CD1c-positive myeloid dendritic cell (primary cell): ENCODE results near the gene ADAMTS13.
A peak's percentile ranks its signal among the peaks of the same experiment; 100 is the strongest.

Source experiments
- DNase-seq: peaks from one replicate; pipeline ENCODE4 v3.0.0-alpha.2; 2016; ENCODE audit errors: extremely low spot score

The ADAMTS13 gene

DNA sequence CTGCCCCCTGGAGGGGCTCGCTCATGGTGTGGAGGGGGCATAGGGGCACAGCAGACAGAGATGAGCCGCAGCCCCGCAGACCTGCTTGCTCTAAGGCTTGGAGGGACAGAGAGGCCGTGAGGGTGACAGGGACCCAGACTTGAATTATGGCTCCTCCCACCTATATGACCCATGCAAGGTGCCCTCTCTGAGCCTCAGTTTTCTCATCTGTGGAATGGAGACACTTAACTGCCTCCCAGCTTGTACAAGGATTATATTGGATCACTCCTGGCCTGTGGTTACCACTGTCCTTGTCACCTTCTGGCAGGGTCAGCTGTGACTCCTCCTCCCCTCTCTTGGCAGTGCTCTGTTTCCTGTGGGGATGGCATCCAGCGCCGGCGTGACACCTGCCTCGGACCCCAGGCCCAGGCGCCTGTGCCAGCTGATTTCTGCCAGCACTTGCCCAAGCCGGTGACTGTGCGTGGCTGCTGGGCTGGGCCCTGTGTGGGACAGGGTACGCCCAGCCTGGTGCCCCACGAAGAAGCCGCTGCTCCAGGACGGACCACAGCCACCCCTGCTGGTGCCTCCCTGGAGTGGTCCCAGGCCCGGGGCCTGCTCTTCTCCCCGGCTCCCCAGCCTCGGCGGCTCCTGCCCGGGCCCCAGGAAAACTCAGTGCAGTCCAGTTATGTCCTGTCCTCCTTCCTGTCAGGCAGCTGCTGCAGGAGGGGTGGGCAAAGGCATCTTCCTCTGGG lies 32.9 kb downstream of the ADAMTS13 start:
- no peak for DNase-seq

GRCh38 chr9:133455936-133456335 lies 33.8 kb downstream of the ADAMTS13 start:
- DNase-seq = no peak

DNA sequence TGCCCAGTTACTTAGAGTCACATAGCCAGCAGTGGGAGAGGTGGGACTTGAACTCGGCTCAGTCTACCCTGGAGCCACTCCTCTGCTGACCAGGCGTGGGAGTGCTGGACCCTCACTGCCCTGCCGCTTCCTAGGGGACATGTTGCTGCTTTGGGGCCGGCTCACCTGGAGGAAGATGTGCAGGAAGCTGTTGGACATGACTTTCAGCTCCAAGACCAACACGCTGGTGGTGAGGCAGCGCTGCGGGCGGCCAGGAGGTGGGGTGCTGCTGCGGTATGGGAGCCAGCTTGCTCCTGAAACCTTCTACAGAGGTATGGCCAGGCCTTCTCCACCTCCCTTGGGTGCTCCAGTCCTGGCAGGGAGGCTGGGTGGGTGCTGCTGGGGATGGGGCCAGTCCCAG lies 34.2 kb downstream of the ADAMTS13 start:
- DNase-seq = no peak

- DNase-seq = no peak
These were observed 35.1 kb downstream of the ADAMTS13 start for GRCh38 chr9:133457233-133457632.

DNA sequence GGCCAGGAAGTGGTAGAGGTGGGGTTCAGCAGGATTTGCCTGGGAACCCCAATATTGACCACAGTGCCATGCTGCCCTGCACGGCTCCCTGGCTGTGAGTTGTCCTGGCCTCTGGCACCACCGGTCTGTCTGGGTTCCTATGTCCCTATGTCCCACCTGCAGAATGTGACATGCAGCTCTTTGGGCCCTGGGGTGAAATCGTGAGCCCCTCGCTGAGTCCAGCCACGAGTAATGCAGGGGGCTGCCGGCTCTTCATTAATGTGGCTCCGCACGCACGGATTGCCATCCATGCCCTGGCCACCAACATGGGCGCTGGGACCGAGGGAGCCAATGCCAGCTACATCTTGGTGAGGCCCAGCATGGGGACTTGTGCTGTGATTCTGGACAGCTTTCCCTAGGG lies 35.6 kb downstream of the ADAMTS13 start:
- DNase-seq = no peak

DNA sequence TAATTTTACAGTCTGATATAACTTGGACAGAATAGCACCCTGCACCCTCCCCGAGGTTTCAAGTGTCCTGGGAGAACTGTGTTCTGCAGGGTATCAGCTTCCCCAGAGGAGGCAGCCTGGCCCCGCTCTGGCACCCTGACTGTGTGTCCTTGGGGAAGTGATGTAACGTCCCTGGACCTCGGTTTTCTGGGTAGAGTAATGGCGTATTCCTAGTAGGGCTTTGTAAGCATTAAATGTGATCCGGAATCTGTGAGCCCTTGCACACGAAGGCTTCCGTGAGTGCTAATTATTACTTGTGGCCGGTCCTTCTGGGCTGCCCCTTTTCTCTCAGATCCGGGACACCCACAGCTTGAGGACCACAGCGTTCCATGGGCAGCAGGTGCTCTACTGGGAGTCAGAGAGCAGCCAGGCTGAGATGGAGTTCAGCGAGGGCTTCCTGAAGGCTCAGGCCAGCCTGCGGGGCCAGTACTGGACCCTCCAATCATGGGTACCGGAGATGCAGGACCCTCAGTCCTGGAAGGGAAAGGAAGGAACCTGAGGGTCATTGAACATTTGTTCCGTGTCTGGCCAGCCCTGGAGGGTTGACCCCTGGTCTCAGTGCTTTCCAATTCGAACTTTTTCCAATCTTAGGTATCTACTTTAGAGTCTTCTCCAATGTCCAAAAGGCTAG lies 36.6 kb downstream of the ADAMTS13 start:
- DNase-seq = peak; percentile 59

GRCh38 chr9:133459476-133460404 lies 37.6 kb downstream of the ADAMTS13 start, which contains the start of gene CACFD1:
TSS of gene CACFD1 (plus strand) at chr9:133459978. CDS start at chr9:133460067, 89 bp downstream.
- peak; percentile 94 for DNase-seq

GRCh38 chr9:133460405-133461175 lies 38.4 kb downstream of the ADAMTS13 start:
- DNase-seq = peak; percentile 30

DNA sequence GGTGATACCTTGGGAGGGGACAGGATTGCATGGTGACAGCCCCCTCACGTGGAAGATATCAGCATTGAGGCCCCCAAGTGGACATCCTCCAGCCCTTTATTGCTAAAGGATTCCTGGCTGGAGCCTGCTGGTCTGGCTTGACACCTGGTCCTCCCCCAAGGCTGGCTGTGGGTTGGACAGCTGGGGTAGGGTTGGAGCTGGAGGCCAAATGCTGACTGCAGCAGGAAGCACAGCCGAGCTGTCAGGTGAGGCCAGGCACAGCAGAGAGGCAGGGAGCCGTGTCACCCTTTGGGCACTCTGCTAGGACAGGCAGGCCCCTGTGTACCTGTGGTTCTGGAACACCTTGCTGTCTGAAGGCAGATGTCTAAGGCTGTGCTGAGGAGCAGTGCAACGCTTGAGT lies 39.8 kb downstream of the ADAMTS13 start:
- DNase-seq = no peak

GRCh38 chr9:133463234-133463863 lies 41.2 kb downstream of the ADAMTS13 start:
- no peak for DNase-seq

DNA sequence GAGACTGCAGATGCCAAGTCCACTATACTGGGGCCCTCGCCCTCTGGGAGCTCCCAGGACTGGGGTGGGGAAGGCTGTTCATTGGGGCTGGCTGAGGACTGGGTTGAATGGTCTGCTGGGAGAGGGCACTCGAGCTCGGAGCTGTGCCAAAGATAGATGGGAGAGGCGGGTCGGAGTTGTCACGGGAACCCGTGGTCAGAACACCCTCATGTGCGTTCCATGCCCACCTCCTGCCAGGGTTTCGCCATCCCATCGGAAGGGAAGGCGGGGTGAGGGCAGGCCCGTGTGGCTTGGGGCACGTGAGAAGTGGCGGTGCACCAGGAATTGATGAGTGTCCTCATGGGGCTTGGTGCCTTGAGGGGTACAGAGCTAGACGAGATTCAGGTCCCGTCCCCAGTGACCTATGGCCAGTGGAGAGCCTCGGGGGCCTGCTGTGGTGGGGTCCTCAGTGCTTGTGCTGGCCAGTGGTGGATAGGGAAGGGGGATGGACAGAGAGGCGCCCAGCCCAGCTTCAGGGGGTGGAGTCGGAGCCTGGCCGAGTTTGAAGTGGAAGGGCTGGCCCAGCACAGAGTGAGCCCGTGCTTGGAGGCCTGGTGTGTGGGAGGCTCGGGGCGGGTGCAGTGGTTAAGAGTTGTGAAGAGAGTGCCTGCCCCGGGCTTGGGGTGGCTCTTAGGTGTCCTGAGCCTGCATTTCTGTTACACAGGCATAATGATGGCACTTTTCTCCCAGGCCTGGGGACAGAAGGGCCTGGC lies 41.9 kb downstream of the ADAMTS13 start:
- DNase-seq = no peak

DNA sequence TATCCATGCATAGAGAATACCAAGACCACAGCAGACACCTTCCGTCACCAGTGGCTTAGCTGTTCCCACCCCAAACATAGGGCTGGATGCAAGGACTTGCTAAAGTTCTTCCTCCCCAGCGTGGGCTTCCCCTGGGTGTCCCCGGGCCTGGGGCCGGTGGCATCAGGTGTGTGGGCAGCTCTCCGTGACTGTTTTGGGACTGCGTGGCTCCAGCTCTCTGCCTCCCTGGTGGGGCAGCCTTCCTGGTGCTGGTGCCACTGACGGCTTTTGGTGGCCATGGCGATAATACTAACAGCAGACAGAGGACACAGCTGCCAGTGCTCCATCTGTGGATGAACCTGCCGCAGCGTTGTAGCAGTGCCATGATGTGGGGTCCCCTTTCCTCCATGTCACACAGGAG lies 42.5 kb downstream of the ADAMTS13 start:
- no peak for DNase-seq

DNA sequence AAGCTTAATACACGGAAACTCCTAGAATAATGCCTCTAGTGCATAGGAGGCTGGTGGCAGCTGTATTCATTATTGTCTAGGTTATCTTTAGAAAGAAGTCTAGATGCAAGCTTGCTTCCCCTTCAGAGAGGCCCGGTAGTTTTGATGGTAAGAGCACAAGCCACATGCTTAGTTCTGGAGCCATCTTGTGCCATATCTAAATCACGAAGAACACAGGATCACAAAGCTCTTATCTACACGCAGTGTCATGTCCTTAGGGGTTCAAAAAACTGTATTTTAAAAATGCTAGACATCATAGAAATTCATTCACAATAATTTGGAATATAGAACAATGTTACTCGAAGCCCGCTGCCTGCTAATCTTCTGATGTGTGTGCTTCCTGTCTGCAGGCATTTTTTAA lies 43.8 kb downstream of the ADAMTS13 start:
- no peak for DNase-seq

- no peak for DNase-seq
These were observed 44.9 kb downstream of the ADAMTS13 start for GRCh38 chr9:133467101-133467500.

- no peak for DNase-seq
These were observed 46.2 kb downstream of the ADAMTS13 start for GRCh38 chr9:133468374-133468773.

GRCh38 chr9:133468777-133469421 lies 46.7 kb downstream of the ADAMTS13 start:
- DNase-seq = no peak

DNA sequence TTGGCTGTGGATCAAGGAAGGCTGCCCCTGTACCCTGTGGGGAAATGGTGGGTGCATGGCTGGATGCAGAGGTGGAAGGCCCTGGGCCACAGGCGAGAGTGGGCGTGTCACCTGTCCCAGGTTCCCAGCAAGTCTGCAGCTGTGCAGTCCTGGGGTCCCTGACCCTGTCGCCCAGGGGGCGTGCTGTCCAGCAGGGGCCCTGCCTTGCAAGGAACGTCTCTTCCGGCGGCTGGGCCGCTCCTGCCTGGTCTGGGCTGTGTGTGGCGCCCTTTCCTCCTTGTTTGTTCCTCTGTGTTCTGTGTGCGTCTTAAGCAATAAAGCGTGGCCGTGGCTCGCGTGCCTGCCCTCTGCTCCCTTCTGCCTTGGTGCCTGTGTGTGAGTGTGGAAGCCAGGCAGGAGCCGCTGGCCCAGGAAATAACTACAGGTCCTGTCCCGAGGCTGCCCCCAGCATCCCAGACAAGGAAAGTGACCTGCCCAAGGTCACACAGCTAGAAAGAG lies 48.3 kb downstream of the ADAMTS13 start:
- peak; percentile 35 for DNase-seq

DNA sequence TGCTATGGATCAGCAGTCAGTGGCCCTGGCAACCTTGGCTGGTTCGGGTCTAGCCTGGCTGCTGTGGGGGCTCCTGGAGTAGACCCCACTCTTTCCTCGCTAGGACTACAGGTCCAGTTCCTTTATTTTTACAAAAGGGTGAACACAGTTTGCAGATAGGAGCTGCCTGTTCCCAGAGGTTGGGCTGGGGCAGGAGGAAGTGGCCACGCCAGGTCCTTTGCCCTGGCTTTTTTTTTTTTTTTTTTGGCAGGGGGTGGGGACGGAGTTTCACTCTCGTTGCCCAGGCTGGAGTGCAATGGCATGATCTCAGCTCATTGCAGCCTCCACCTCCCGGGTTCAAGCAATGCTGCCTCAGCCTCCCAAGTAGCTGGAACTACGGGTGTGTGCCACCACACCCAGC lies 48.8 kb downstream of the ADAMTS13 start:
- DNase-seq = peak; percentile 40

DNA sequence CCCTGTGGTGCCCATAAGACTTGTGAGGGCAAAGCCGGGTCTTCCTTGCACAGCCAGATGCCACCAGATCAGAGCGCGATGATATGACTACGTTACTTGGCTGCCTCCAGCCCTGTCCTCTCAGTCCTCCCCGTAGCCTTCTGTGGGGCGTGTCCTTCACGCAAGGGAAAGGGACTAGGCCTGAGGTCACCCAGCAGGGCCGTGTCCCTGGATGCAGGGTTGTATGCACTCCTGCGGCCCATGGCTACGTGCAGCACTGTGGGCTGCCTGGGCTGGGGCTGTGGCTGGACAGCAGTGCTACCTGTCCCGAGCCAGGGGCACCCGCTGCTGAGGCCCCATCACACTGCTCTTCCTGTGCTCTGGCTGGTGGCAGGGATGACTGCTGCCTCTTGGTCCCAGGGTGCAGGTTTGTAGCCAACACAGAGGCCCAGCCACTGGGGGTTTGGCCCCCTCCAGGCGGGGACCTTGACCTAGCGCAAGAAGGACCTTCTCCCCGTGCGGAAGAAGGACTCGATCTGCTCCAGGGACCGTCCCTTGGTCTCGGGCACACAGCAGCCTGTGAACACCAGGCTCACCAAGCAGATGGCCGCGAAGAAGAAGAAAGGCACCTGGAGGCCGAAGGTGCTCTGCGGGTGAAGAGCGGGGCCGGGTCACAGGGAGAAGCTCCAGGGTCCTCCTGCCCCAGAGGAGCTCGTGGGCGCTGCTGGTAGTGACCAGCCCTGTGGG lies 49.5 kb downstream of the ADAMTS13 start:
- no peak for DNase-seq
